Fibroblast of the conjunctiva (primary cell): ENCODE results near the gene KCTD10.
"Not testable (repeated sequence)": the region's sequence is repeated elsewhere in the genome, so short reads cannot be mapped to it uniquely, and the experiment has no call there.

Experiments
- DNase-seq: peaks from one replicate; pipeline ENCODE4 v3.0.0-alpha.2; 2010; ENCODE audit warnings: low read depth

KCTD10 gene

DNA sequence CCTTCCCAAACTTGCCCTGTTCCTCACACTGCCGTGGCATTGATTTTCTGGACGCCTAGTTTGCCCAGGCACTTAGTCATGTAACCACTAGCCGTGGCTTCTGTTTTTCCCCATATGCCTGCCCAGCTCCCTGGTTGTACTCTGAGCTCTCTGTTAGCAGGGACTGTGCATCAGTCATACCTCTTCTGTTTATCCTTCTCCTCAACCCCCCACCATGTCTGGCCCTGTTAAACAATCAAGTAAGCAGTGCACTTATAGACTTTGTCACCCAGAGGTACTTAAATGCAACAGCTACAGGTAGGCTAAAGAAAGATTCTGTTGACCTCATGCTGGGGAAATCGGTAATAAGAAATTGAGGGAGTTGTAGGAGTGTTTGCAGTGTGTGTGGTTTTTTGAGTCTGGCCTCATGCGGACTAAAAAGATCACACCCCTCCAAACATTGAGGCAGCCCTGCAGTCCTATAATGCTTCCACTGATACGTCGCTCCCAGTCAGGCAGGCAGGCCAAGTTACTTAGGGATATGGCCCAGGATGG is 17.3 kb upstream of the KCTD10 start:
- no peak for DNase-seq

DNA sequence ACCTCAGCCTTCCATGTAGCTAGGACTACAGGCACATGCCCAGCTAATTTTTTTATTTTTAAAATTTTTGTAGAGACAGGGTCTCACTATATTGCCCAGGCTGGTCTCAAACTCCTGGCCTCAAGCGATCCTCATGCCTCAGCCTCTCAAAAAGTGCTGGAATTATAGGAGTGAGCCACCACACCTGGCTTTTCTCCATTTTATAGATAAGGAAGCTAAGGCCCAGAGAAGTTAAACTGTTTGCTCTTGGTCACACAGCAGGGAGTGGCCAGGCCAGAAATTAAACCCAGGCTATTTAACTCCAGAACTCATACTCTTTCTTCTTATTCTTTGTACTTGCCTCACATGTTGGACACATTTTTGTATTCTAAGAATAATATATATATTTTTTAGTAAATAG is 16.8 kb upstream of the KCTD10 start:
- no peak for DNase-seq

DNA sequence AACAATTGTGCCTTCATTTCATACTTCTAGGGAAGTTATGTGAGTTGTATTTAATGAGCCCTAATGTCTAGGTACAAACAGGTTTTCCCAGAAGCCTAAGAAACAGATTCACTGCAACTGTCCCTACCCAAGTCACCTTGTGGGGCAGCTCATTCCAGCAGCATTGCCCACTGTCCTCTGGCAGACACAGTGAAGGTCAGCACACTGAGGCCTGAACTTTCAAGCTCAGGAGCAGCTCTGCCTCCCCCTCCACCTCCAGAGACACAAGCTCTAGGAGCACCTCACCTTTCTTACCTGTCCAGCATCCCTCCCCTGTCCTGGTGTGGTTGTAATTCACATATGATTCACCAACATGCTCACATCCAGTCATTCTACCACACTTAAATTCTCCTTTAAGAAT is 16.0 kb upstream of the KCTD10 start:
- DNase-seq: no peak

DNA sequence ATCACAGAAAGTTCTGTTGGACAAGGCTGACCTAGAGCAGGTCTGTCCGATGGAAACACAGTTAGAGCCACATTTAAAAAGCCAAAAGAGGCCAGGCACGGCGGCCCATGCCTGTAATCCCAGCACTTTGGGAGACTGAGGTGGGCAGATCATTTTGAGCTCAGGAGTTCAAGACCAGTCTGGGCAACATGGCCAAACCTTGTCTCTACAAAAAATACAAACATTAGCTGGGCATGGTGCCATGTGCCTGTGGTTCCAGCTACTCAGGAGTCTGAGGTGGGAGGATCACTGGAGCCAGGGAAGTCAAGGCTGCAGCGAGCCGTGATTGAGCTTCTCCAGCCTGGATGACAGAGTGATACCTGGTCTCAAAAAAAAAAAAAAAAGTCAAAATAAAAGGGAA is 15.3 kb upstream of the KCTD10 start:
- no peak for DNase-seq

DNA sequence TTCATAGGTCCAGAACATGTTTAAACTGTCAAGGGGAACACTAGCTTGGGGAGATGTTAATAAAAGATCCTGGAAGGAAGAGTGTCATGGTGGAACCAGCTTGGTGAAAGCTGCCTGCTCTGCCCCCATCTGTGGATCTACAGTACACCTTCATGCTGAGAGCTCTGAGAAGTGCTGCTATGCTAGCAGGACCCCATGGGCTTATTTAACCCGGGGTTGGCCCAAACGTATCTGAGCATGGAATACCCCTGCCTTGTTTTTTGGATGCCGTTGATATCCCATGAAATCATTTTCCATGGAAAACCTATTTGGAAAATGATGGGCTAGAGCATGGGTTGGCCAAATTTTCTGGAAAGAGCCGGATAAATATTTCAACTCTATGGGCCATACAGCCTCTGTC is 14.6 kb upstream of the KCTD10 start:
- no peak for DNase-seq

DNA sequence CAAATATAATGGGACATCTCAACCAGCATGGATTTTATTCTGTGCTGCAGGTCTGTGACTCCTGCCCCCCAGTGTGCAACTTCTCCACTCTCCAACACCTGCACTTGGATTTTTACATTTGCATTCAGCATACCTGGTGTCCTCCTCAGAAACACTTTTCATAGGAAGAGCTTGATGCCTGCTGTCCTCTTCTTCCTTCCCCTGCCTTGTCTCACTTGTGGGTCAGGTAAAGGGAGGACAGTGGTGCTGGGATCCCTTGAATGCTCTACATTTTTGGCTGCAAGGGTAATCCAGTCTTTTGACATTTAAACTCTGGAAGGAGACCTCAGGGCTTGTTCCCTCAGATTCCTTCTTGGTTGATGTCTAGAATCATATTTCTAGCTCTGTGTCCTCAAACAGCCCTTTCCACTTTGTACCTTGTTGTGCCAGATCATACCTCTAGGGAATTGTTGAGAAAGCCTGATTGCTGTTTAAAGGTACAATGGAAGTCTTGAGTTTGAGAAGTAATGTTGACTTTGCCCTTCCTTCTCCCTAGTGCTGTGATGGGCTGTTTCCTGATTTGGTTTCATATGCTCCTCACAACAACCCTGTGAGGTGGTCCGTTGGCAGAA is 13.0 kb upstream of the KCTD10 start:
- DNase-seq: no peak

DNA sequence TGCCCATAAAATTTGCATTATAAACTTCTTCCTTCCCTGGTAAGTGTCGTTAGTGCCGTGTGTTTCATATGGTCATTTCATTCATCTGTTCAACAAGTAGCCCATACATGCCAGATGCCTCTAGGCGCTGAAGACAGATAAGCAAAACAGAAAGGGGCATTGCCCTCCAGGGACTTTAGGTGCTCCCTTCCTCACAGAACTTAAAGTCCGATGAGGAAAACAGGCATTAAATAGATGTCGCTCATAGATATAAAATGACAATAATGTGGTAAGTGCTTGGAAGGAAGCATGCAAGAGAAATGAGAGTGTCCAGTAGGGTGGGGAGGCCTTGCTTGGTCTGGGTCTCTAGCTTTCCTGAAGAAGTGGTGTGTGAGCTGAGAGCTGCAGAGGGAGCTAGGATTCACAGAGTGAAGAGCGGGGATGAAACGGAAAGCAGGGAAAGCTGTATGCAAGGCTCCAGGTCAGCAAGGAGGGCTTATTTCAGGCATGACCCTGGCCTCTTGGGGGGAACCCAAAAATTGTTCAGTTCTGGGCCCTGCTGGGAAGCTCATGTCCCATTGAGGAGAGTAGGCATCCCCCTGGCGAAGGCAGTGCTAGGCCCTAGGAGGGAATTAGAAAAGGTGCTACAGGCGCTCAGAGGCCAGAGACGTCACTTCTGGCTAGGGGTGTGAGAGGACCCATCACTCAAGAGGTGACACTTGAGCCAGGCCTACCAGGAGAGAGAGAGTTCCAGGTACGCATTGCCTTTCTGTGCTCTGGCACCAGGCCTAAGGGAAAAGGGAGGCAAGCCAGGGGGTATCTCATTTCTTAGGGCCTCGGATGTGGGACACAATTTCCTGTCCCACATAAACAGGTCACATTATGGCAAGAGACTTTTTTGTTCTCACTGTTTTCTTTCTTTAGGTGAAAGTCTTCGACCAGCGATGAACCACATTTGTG is 12.2 kb upstream of the KCTD10 start:
- no peak for DNase-seq

DNA sequence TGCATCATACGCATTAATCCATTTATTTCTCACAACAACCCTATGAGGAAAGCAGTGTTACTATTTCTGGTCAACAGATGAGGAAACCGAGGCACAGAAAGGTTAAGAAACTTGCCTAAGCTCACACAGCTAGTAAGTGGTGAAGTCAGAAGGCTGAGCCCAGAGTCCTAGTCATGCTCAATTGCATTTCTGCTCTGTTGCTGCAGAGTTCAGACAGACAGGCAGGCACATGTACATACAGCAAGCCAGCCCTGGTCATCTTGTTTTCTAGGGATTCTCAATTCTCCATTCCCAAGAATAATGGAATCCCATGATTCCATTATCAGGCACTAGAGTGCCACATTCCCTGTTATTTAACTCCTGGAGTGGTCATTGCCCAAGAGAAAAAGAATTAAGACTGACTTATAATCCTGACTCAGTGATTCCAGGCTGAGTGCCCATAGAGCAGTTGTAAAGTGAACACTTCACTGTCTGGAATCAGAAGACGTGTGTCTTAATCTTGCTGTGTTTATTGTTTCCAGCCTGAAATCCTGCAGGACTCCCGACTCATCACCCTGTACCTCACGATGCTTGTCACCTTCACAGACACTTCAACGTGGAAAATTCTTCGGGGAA is 11.1 kb upstream of the KCTD10 start:
- DNase-seq: no peak

DNA sequence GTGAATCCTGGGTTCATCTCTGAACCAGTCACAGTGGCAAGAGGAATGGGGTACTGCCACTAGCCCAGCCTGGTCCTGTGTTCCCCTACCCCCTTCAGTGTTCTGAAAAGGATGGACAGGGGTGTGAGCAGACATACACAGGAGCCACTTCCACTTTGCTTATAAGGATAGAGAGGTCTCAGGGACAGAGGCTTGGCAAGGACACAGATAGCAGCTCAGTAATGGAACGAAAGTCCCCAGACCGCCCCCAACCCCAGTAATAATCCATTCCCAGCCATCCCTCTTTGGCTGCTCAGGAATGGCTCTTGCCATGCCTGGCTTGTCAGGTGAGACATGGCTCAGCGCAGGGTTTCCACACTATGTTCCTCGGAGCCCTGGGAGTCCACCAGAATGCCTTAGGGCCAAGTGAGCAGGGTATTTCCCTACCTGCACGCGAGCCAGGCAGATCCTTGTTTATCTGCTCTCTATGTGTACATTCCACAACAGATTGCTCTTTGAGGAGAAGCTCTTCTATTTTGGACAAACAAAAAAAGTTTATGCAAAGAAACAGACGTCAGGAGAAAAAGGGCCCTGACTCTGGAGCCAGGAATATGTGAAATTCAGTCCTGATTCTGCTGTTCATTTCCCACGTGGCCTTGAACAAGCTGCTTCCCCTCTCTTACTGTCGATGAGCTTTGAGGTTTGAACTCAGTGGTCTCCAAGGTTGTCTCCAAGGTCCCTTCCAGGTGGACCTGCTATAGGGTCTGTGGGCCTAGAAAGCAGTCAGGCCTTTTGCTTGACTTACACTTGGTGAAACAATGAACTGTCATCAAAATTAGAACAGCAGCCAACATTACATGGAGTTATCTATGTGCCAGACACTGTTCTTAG is 10.3 kb upstream of the KCTD10 start:
- DNase-seq: no peak

DNA sequence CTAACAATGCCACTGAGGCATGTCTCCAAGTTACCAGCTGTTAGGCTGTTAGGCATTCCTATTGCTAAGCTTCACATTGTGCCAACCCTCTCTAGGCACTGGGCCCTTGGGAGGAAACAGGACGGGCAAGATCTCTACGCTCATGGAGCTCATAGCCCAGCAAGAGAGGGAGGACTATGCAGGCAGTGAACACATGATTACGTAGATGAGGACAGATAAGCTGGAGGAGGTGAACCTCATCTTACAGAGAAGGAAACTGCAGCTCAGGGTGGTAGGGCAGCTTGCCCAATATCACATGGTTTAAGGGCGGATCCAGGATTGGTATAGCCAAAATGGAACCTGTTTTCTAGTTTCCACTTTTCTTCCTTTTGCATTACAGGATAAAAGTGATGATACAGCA is 8.1 kb upstream of the KCTD10 start:
- no peak for DNase-seq

DNA sequence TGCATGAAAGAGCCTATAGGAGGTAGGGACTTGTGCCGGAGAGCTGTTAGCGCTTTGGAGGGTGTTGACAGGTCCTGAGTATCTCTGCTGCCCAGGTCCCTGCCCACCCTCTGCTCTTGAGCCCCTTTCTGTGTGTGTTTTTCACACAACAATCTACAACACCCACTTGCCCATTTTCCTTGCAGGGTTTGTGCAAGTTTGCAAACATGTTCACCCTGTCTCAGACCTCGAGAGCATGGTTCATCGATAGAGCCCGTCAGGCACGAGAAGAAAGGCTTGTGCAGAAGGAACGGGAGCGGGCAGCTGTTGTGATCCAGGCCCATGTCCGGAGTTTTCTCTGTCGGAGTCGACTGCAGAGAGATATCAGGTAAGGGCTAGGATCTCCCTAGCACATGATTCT is 6.2 kb upstream of the KCTD10 start:
- DNase-seq: no peak

DNA sequence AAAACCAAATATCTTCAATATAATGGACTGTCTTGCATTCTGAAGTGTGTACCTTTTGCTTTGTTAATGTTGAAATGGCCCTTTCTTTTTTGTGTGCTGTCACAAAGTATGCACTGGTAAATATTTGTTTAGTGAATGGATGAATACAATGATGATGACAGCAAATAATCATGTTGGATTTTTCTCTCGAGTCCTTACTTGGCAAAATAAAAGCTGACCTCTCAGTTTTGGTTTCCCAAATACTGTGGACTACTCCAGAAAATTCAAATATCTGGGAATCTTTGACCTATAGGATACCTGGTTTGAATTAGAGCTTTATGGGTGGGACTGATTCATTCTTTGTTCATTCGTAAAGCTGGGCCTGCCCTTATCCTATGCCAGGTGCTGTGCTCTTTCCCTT is 5.8 kb upstream of the KCTD10 start:
- DNase-seq: no peak

DNA sequence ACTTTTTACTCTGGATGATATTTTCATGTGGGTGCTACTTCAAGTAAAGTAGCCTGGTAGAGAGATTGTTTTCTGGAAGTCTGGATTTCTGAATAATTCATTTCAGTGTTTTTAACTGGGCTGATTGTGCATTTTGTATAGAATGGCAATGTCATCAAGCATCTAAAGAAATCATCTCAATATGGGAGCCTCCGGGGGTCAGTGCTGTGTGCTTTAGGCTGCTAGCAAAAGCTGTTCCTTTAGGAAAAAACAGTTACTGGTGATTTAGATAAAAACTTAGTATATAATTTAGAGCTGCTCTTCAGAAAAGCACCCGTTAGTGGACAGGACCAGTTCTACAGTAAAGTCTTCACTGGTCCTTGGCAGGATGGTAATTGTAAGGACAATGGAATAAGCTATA is 5.4 kb upstream of the KCTD10 start:
- DNase-seq: no peak

DNA sequence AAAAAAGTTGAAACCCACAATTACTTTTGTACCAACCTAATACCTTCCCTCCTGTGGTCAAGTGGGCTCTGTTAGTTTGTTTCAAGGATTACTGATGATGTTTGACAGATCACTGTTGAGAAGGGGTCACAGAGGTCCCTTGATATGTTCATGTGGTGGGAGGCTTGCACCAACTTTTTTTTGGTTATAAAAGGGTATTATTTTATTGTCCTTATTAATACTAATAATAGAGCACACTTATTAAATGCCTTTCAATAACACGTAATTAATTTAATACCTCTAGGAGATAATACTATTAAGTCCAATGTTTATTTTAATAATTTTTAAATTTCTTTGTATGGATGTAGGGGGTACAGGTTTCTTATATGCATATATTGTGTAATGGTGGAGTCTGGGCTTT is 4.8 kb upstream of the KCTD10 start:
- no peak for DNase-seq

DNA sequence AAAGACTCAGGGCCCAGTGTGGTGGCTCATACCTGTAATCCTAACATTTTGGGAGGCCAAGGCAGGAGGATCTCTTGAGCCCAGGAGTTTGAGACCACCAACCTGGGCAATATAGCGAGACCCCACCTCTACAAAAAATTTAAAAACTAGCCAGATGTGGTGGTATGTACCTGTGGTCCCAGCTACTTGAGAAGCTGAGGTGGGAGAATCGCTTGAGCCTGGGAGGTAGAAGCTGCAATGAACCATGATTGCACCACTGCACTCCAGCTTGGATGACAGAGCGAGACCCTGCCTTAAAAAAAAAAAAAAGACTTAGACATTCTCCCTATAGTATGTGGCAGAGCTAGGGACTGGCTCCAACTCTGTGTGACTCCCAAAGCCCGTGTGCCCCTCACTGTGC is 3.3 kb upstream of the KCTD10 start:
- DNase-seq: no peak

DNA sequence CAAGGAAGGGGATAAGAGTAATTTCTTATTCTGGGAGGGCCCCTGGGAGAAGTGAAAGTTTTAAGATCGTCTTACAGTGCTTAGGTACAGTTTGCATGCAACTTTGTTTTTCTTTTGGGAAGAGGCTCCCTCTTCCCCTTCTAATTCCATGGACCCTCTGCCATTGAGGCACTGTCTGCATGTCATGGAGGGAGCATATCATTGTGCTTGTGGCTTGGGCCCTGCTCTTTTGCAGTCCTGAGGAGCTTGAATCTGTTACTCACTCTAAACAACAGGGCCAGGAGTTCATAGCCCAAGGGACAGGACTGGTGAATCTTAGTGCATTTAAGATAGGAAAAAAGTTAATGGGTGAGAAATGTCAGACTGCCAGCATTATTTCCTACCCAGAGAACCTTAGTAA is 2.7 kb upstream of the KCTD10 start:
- DNase-seq: no peak

DNA sequence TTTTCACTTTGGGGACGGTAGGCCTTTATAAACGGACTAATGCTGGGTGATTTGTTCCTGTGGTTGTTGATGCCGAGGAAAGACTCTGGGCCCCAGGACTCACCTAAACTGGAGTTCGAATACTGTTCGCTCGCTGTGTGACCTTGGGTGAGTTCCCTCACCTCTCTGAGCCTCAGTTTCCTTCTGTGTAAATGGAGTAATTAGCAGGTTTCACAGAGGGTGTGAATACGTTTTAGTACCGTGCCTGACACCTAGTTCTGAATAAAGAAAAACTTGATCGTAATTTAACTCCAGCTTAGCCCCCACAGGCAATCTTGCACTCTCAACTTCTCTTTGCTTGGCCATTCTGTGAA is 839 bp upstream of the KCTD10 start:
- no peak for DNase-seq

DNA sequence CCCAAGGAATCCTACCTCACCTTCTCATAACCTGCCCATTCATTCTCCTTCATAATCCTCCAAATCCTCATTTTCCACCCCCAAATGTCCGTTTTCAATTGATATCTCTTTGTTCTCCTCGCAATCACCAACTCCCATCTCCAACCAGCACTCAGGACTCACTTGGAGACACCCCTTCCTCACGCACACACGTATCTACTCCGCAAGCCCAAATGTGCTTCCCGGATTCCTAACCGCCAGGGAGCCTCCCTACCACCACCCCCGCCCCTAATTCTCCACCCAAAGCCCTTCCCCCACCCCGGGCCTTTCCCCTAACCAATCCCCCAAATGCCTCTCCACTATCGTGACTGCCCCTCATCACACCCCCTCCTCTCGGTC is 304 bp downstream of the KCTD10 start:
- DNase-seq: no peak

DNA sequence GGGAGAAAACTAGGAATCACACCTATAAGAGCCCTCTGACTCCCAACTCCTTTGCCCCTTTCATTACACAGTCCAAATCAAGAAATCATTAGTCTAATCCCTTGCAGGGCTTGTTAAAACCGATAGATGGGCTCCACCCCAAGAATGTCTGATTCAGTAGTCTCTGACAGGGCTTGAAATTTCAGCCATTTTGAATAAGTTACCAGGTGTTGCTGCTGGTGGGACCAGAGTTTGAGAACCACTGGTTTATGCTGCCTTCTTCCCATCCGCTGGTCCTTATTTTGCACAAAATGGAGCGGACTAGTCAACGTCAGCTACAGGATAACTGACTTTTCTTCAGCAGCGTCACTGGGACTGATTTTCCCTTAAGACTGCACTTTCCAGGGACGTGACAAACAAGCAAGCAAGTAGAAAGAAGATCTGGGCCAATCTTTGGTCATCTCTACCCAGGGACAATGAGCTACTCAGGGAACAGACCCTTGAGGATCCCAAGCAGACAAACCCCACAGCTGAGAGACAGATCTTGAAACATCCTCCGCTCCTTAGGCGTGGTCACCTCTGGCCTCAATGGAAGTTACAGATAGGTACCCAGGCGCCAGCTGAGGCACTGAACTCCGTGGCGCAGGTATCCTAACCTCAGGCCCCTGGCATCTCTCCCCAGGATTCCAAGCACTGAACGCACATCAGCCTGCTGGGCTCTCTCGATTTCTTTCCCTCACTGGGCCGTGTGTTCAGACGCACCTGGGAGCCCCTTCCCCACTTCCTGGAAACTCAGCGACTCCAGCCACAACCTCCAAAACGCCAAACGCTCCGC is 900 bp downstream of the KCTD10 start:
- DNase-seq: no peak

DNA sequence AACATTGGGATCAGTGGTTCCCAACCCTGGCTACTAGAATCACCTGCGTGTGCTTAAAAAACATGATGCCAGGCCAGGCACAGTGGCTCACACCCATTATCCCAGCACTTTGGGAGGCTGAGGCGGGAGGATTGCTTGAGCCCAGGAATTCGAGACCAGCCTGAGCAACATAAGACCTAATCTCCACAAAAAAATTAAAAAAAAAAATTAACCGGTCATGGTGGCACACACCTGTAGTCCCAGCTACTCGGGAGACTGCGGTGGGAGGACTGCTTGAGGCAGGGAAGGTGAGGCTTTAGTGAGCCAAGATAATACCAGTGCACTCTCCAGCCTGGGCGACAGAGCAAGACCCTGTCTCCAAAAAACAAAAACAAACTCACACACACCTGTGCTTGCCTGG is 2.0 kb downstream of the KCTD10 start:
- DNase-seq: no peak

DNA sequence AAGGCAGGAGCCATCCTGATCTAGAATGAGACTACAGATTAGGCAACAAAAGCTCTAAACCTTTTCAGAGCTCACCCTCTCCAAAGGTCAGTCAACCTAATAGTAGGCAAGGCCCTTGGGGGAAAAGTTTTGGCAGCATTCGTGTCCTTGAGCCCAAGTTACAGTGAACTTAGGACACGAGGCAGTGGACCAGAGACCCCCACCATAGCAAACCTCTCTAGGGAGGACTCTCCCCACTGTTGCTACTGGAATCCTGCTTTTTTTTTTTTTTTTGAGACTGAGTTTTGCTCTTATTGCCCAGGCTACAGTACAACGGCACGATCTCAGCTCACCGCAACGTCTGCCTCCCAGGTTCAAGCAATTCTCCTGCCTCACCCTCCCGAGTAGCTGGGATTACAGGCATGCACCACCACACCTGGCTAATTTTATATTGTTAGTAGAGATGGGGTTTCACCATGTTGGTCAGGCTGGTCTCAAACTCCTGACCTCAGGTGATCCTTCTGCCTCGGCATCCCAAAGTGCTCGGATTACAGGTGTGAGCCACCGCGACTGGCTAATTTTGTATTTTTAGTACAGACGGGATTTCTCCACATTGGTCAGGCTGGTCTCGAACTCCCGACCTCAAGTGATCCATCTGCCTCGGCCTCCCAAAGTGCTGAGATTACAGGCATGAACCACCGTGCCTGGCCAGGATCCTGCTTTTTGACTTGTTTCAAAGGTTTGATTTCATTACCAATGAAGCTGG is 3.4 kb downstream of the KCTD10 start:
- DNase-seq: not testable (repeated sequence)
